HepG2 (cell line): ENCODE data around the gene WDR6. TPM values are rescaled to one million over a fixed set of nuclear protein-coding genes. Genes with fewer than 3 reads are reported as not detected.

Experiments
- HMG20A ChIP-seq: IDR thresholded peaks from 2 replicates; pipeline ENCODE4 v1.6.1; 2016; ENCODE audit warnings: borderline replicate concordance
- MTF1 ChIP-seq: sonication (generic); formaldehyde crosslinking; IDR thresholded peaks from 2 replicates; pipeline ENCODE4 v1.5.0; 2020; ENCODE audit warnings: missing genetic modification reagents
- NPAS2 ChIP-seq: sonication (generic); formaldehyde crosslinking; IDR thresholded peaks from 2 replicates; pipeline ENCODE4 v1.8.0; 2022; ENCODE audit warnings: mild to moderate bottlenecking, missing genetic modification reagents, borderline replicate concordance
- PAF1 ChIP-seq: IDR thresholded peaks from 2 replicates; pipeline ENCODE4 v1.6.1; 2016; ENCODE audit warnings: missing genetic modification reagents, missing compliant biosample characterization
- ZBTB25 ChIP-seq: IDR thresholded peaks from 2 replicates; pipeline ENCODE4 v1.6.1; 2018; ENCODE audit warnings: missing genetic modification reagents
- ZBTB46 ChIP-seq: sonication (generic); formaldehyde crosslinking; IDR thresholded peaks from 2 replicates; pipeline ENCODE4 v1.4.0; 2020; ENCODE audit warnings: mild to moderate bottlenecking, missing genetic modification reagents, borderline replicate concordance
- ZBTB7B ChIP-seq: sonication (generic); formaldehyde crosslinking; IDR thresholded peaks from 2 replicates; pipeline ENCODE4 v1.4.0; 2020; ENCODE audit warnings: missing genetic modification reagents
- ZC3H13 ChIP-seq: sonication (generic); formaldehyde crosslinking; IDR thresholded peaks from 2 replicates; pipeline ENCODE4 v1.8.1; 2023; ENCODE audit warnings: mild to moderate bottlenecking, missing genetic modification reagents, moderate library complexity
- ZNF17 ChIP-seq: sonication (generic); formaldehyde crosslinking; IDR thresholded peaks from 2 replicates; pipeline ENCODE4 v1.5.0; 2020; ENCODE audit warnings: mild to moderate bottlenecking, missing genetic modification reagents
- ZNF570 ChIP-seq: sonication (generic); formaldehyde crosslinking; IDR thresholded peaks from 2 replicates; pipeline ENCODE4 v1.4.0; 2020; ENCODE audit warnings: mild to moderate bottlenecking, missing genetic modification reagents, borderline replicate concordance
- ZNF724P ChIP-seq: sonication (generic); formaldehyde crosslinking; IDR thresholded peaks from 2 replicates; pipeline ENCODE4 v1.8.0; 2022; ENCODE audit warnings: missing genetic modification reagents, borderline replicate concordance
- ZNF75D ChIP-seq: sonication (generic); formaldehyde crosslinking; IDR thresholded peaks from 2 replicates; pipeline ENCODE4 v1.8.1; 2023; ENCODE audit warnings: missing genetic modification reagents, mild to moderate bottlenecking, borderline replicate concordance
- ZNF782 ChIP-seq: sonication (generic); formaldehyde crosslinking; IDR thresholded peaks from 2 replicates; pipeline ENCODE4 v1.4.0; 2020; ENCODE audit warnings: missing genetic modification reagents, mild to moderate bottlenecking, borderline replicate concordance
- ZSCAN25 ChIP-seq: sonication (generic); formaldehyde crosslinking; IDR thresholded peaks from 2 replicates; pipeline ENCODE4 v1.8.0; 2022; ENCODE audit warnings: mild to moderate bottlenecking, missing genetic modification reagents
- polyA plus RNA-seq, 8 experiments: library from polyadenylated mRNA; depleted of rRNA in 3 of 8; stranded (reverse) in 7 of 8; unstranded in 1 of 8; fragments of >200 nt; fragmentation: Illumina TruSeq in 4 of 8; extraction: Trizol in 4 of 8; gene quantifications; 2 replicates each; pipeline versions ENCODE4 v1.2.1 to v1.2.3, GENCODE V29; 2011 to 2016; ENCODE audit warnings: low read depth in 4 of 8, missing spikeins in 1 of 8, mixed read lengths in 1 of 8; ENCODE audit not compliant: insufficient read depth in 1 of 8
- total RNA-seq, 5 experiments: library from RNA; depleted of rRNA; stranded (reverse); fragments of >200 nt; fragmentation: Illumina TruSeq; extraction: Trizol; gene quantifications; 2 replicates each; pipeline ENCODE4 v1.2.3, GENCODE V29; 2016; ENCODE audit warnings: low read depth in 1 of 5
- TF ChIP-seq, protein P1 (sequence below): sonication (generic); formaldehyde crosslinking; IDR thresholded peaks from 2 replicates; pipeline ENCODE4 v1.4.0; 2020; ENCODE audit warnings: missing genetic modification reagents, borderline replicate concordance
- TF ChIP-seq, protein P2 (sequence below): sonication (generic); formaldehyde crosslinking; IDR thresholded peaks from 2 replicates; pipeline ENCODE4 v1.8.1; 2023; ENCODE audit warnings: missing genetic modification reagents, mild to moderate bottlenecking, borderline replicate concordance
- TF ChIP-seq, protein P3 (sequence below): sonication (generic); formaldehyde crosslinking; IDR thresholded peaks from 2 replicates; pipeline ENCODE4 v1.5.0; 2020; ENCODE audit warnings: mild to moderate bottlenecking, missing genetic modification reagents, borderline replicate concordance

WDR6 gene
- total and polyA plus RNA-seq, 2 of the 13 experiments (the other 11 are each of a cell fraction or from before 2014, with no cell fraction given): 73.4 to 139 TPM

DNA sequence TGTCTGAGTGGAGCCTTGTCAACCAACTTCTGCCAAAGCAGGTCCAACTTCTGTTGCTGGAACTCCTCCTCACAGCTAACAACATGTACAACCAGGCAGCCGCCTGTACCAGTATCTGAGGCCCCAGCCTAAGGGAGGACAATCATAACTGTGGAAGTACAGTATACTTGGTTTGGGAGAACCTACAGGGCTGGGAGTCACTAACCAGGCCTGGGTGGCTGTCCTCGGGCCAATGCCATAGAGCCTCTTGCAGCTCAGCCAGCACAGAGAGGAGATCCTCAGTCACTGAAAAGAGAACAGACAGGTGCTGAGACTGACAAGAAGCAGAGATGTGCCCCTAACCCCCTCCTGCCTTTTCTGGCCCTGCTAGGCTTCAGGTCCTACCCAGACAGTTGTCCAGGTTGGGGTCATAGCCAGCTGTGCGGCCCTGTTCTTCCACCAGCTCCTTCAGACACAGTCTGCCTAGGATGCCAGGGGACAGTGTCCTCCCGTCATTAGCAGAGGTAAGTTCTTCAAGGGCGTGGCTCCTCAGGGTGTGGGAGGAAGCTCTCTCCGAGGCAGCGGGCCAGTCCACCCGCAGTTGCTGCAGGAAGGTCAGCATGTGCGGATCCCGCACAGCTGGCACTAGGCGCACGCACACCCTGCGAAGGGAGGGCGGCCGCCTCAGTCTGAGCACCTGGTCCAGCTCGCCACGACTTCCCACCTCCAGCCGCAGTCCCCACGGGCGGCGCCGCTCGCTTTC lies 10.2 kb downstream of the WDR6 start (continued):
- TF ChIP-seq, protein P1, sequence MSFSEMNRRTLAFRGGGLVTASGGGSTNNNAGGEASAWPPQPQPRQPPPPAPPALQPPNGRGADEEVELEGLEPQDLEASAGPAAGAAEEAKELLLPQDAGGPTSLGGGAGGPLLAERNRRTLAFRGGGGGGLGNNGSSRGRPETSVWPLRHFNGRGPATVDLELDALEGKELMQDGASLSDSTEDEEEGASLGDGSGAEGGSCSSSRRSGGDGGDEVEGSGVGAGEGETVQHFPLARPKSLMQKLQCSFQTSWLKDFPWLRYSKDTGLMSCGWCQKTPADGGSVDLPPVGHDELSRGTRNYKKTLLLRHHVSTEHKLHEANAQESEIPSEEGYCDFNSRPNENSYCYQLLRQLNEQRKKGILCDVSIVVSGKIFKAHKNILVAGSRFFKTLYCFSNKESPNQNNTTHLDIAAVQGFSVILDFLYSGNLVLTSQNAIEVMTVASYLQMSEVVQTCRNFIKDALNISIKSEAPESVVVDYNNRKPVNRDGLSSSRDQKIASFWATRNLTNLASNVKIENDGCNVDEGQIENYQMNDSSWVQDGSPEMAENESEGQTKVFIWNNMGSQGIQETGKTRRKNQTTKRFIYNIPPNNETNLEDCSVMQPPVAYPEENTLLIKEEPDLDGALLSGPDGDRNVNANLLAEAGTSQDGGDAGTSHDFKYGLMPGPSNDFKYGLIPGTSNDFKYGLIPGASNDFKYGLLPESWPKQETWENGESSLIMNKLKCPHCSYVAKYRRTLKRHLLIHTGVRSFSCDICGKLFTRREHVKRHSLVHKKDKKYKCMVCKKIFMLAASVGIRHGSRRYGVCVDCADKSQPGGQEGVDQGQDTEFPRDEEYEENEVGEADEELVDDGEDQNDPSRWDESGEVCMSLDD (CRISPR knock-in tag): no peak
- TF ChIP-seq ZSCAN25 (CRISPR knock-in tag) (no peak), HMG20A (CRISPR knock-in tag) (no peak), ZNF724P (CRISPR knock-in tag) (no peak), NPAS2 (CRISPR knock-in tag) (no peak), ZNF570 (CRISPR knock-in tag) (no peak), ZC3H13 (CRISPR knock-in tag) (no peak), ZBTB46 (CRISPR knock-in tag) (no peak), MTF1 (no peak), PAF1 (0 out of 2 replicates have a peak, but pooled peaks have one; percentile 2), ZNF75D (CRISPR knock-in tag) (peak; percentile 29; the same call in 1 of the 2 replicates), ZBTB7B (no peak), ZNF782 (CRISPR knock-in tag) (no peak), ZNF17 (CRISPR knock-in tag) (no peak), ZBTB25 (CRISPR knock-in tag) (no peak)
- TF ChIP-seq, protein P2, sequence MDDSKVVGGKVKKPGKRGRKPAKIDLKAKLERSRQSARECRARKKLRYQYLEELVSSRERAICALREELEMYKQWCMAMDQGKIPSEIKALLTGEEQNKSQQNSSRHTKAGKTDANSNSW (CRISPR knock-in tag): no peak
- TF ChIP-seq, protein P3, sequence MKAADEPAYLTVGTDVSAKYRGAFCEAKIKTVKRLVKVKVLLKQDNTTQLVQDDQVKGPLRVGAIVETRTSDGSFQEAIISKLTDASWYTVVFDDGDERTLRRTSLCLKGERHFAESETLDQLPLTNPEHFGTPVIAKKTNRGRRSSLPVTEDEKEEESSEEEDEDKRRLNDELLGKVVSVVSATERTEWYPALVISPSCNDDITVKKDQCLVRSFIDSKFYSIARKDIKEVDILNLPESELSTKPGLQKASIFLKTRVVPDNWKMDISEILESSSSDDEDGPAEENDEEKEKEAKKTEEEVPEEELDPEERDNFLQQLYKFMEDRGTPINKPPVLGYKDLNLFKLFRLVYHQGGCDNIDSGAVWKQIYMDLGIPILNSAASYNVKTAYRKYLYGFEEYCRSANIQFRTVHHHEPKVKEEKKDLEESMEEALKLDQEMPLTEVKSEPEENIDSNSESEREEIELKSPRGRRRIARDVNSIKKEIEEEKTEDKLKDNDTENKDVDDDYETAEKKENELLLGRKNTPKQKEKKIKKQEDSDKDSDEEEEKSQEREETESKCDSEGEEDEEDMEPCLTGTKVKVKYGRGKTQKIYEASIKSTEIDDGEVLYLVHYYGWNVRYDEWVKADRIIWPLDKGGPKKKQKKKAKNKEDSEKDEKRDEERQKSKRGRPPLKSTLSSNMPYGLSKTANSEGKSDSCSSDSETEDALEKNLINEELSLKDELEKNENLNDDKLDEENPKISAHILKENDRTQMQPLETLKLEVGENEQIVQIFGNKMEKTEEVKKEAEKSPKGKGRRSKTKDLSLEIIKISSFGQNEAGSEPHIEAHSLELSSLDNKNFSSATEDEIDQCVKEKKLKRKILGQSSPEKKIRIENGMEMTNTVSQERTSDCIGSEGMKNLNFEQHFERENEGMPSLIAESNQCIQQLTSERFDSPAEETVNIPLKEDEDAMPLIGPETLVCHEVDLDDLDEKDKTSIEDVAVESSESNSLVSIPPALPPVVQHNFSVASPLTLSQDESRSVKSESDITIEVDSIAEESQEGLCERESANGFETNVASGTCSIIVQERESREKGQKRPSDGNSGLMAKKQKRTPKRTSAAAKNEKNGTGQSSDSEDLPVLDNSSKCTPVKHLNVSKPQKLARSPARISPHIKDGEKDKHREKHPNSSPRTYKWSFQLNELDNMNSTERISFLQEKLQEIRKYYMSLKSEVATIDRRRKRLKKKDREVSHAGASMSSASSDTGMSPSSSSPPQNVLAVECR (CRISPR knock-in tag): no peak
